CD4-positive, alpha-beta T cell treated with Interleukin-21 for 1 hour (primary cell): ENCODE results near the gene CISTR.
A peak's percentile ranks its signal among the peaks of the same experiment; 100 is the strongest.
"Not testable (repeated sequence)": the region's sequence is repeated elsewhere in the genome, so short reads cannot be mapped to it uniquely, and the experiment has no call there.

Experiments
- DNase-seq: peaks from one replicate; pipeline ENCODE4 v3.0.0-alpha.2; 2020

Gene CISTR

GRCh38 chr12:53762793-53763192, 11.0 kb upstream of the CISTR start:
- not testable (repeated sequence) for DNase-seq

GRCh38 chr12:53761306-53761705, 9.5 kb upstream of the CISTR start:
- DNase-seq: no peak

- DNase-seq: no peak
These were observed 7.5 kb upstream of the CISTR start for GRCh38 chr12:53759261-53759660.

- DNase-seq: no peak
These were observed 6.9 kb upstream of the CISTR start for GRCh38 chr12:53758730-53759103.

GRCh38 chr12:53758081-53758729, 6.4 kb upstream of the CISTR start:
- no peak for DNase-seq

- DNase-seq: peak; percentile 83
These were observed 5.5 kb upstream of the CISTR start for GRCh38 chr12:53757101-53757770.

GRCh38 chr12:53756300-53757100, 4.7 kb upstream of the CISTR start:
- no peak for DNase-seq

- DNase-seq: no peak
These were observed 4.1 kb upstream of the CISTR start for GRCh38 chr12:53755893-53756292.

GRCh38 chr12:53755451-53755891, 3.7 kb upstream of the CISTR start:
- no peak for DNase-seq

- DNase-seq: no peak
These were observed 3.0 kb upstream of the CISTR start for GRCh38 chr12:53754633-53755264.

- DNase-seq: no peak
These were observed 2.4 kb upstream of the CISTR start for GRCh38 chr12:53754188-53754585.

- DNase-seq: no peak
These were observed 842 bp upstream of the CISTR start for GRCh38 chr12:53752621-53753020.

GRCh38 chr12:53752192-53752601, 418 bp upstream of the CISTR start:
- no peak for DNase-seq

- no peak for DNase-seq
These were observed 905 bp downstream of the CISTR start for GRCh38 chr12:53750812-53751335.

GRCh38 chr12:53749986-53750811, 1.6 kb downstream of the CISTR start:
- DNase-seq: no peak

- no peak for DNase-seq
These were observed 3.5 kb downstream of the CISTR start for GRCh38 chr12:53748072-53748840.

- DNase-seq: no peak
These were observed 4.7 kb downstream of the CISTR start for GRCh38 chr12:53747095-53747494.

GRCh38 chr12:53746592-53747092, 5.1 kb downstream of the CISTR start:
- DNase-seq: peak; percentile 88

GRCh38 chr12:53744751-53745150, 7.0 kb downstream of the CISTR start:
- no peak for DNase-seq

- DNase-seq: no peak
These were observed 7.7 kb downstream of the CISTR start for GRCh38 chr12:53744130-53744441.
